HG03196 (cell line): ENCODE data around the gene IL12B.
"Not testable (repeated sequence)": the region's sequence is repeated elsewhere in the genome, so short reads cannot be mapped to it uniquely, and the experiment has no call there.

Experiments used
- ATAC-seq: cut with Tn5 transposase; IDR thresholded peaks from one replicate; pipeline ENCODE4 v1.9.1; 2021; ENCODE audit not compliant: unreplicated experiment

The IL12B gene

GRCh38 chr5:159297300-159297699 is 33.0 kb downstream of the IL12B start:
- not testable (repeated sequence) for ATAC-seq

- no peak for ATAC-seq
These were observed 35.4 kb downstream of the IL12B start for GRCh38 chr5:159294921-159295320.

GRCh38 chr5:159290741-159291140 is 39.5 kb downstream of the IL12B start:
- ATAC-seq = no peak

GRCh38 chr5:159286420-159287035 is 43.8 kb downstream of the IL12B start:
- no peak for ATAC-seq

- ATAC-seq = no peak
These were observed 55.6 kb downstream of the IL12B start for GRCh38 chr5:159274676-159275075.

GRCh38 chr5:159273923-159274322 is 56.4 kb downstream of the IL12B start:
- ATAC-seq = no peak

GRCh38 chr5:159269723-159270122 is 60.6 kb downstream of the IL12B start:
- no peak for ATAC-seq

GRCh38 chr5:159266764-159267163 is 63.5 kb downstream of the IL12B start:
- ATAC-seq = not testable (repeated sequence)
